GM19452 (cell line): ENCODE measurements around the gene IER5L.
"Not testable (repeated sequence)": the region's sequence is repeated elsewhere in the genome, so short reads cannot be mapped to it uniquely, and the experiment has no call there.

ENCODE experiments used
- ATAC-seq: cut with Tn5 transposase; IDR thresholded peaks from one replicate; pipeline ENCODE4 v1.9.1; 2021; ENCODE audit not compliant: unreplicated experiment

The IER5L gene

DNA sequence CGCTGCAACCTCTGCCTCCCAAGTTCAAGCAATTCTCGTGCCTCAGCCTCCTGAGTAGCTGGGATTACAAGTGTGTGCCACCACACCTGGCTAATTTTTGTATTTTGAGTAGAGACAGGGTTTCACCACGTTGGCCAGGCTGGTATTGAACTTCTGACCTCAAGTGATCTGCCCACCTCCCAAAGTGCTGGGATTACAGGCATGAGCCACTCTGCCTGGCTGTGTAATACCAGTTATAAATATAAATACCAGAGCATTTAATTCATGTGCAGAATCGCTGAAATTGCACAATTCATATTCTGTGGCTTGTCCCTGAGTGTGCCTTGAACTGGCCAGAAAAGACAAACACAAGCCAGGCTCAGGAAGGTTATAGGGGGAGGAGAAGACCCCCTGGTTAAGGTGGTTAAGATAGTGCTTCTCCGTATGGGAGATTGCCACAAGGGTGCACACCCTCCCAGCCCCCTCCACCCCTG, 14.8 kb downstream of the IER5L start:
- not testable (repeated sequence) for ATAC-seq

DNA sequence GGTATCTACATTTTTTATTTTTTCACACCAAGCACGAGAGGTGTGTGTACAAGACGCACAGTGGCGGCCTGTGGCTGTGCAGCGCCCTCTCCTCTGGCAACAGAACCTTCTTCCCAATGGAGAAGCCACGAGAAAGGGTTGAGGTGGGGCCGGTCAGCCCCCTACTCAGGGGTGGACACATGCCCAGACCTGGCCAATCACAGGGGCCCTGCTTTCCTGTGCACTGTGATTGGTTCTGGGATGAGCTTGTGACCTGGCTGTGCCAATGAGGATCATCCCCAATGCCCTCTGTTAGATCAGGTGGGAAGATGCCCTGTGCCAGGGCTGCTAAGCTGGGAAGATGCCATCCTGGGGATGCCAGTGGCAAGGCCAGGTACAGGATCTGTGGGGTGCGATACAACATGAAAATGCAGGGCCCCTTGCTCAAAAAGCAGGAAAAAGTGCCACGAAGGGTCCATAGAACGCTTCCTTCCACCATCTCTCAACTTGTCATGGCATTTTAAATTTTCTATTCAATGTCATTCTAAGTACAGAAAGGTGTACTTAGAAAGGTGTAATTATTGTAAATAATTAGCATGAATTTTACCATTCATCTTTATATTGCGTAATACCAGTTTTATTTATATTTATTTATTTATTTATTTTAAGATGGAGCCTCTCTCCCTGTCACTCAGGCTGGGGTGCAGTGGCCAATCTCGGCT, 15.4 kb downstream of the IER5L start:
- ATAC-seq: no peak

DNA sequence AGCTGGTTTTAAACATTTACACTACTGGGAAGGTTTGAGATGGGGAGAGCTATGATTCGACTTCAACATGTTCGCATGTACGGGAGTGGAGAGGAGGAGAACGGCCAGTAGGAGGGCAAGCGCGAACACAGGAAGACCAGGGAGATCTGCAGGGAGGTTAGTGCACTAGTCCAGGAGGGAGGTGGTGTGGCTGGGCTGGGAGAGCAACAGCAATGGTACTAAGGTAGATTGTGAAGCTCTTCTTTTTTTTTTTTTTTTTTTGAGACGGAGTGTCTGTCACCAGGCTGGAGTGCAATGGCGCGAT, 16.6 kb downstream of the IER5L start:
- ATAC-seq: no peak

DNA sequence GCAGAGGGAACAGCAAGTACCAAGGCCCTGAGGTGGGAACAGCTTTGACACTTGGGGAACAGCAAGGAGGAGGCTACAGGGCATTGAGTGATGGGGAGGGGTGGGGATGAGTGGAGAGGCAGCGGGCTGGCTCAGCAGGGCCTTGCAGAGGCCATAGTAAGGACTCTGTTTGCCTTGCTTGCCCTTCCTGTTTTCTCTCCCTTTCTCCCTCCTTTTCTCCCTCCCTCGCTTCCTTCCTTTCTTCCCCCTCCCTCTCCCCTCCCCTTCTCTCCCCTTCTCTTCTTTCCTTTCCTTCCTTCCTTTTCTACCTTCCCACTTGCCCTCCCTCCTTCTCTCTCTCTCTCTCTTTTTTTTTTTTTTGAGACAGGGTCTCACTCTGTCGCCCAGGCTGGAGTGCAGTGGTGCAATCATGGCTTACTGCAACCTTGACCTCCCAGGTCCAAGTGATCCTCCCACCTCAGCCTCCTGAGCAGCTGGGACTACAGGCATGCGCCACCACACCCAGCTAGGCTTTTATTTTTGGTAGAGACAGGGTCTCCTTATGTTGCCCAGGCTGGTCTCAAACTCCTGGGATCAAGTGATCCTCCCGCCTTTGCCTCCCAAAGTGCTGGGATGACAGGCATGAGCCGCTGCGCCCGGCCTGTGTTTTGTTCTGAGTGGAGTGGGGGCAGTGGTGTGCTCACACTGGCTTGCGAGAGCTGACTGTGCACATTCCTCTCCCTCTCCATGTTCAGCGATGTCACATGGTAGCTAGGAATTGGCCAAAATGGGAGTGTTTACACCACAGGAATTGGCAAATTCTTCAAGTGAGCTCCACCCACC, 17.1 kb downstream of the IER5L start:
- no peak for ATAC-seq

DNA sequence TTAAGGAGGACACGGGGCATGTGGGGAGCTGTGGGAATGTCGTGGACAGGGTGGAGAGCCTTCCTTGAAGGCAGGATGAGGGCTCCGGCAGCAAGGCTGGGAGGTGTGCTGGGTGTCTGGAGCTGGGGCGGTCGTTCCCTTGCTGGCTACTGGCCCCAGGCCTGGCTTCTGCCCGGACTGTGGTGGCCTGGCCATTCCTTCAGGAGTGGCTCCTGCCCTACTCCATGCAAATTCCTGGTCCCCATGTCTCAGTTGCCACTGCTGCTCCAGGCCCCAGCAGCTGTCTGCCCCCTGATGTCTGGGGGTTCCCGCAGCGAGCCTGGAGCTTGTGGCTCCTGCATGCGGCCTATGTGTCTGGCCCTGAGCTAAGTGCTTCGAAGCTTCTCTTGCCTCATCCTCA, 21.9 kb downstream of the IER5L start:
- no peak for ATAC-seq

DNA sequence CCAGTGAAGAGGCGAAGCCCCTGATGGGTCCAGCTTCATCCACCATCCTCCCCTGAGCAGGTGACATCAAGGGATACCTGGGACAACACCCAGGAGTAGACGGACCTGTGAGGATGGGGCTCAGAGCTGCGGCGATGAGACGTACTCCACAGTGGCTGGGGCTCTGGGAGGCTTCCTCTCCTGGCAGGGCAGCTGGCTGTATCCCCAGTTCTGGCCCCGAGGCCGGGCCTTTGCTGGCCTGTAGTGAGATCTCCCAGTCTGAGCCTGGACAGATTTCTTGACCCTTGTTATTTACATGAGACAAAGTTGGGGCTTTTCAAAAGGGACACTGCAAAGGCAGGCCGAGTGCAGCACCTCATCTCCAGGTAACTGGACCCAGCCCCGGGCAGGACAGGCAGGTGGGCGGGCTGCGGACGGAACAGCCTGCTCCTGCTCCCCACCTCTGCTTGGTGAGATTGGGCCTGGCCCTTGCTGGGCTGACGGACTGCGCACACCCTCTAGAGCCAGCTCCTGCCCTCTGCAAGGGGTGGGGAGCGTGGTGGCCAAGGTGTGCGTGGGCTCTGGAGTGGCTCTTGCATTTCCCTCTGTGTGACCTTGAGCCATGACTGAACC, 23.1 kb downstream of the IER5L start:
- ATAC-seq: no peak

DNA sequence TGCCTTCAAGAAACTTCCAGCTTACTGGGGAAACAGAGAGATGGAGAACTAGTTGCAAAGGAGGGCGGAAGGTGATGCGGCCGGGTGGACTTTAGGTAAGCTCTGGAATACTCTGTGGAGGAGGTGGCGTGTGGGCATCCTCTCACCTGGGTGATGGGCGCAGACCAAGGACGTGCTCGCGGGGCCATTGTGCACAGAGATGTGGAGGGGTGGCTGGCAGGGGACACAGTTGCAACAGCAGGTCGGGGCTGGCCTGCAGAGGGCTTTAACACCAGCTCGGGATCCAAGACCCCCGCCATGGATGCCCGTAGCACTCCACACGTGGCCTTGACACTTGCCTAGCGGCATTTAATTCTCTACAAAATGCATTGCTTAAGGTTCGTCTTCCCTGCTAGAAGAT, 26.6 kb downstream of the IER5L start:
- no peak for ATAC-seq

DNA sequence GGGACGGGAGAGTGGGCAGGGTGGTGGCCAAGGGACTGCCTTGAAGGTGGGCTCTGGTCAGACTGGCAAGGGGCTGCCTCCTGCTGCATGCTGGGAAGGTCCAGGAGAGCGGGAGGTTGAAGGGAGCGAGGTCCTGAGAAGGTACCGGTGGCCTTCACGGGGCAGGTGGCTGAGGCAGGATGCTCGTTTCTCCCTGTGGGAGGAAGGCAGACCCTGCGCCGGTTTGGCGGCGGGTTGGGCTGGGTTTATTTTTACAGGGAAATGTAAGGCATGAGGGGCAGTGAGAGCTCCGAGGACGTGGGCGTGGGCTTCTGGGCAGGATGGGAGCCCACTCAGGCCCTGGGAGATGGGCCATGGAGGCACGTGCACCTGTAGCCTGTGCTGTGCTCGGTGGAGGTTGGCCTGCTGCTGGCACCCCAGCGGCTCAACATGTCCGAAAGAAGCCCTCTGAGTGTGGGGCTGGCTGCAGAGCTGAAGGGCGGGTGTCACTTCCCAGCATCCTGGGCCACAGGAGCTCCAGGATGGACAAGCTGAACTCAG, 27.3 kb downstream of the IER5L start:
- ATAC-seq: no peak

DNA sequence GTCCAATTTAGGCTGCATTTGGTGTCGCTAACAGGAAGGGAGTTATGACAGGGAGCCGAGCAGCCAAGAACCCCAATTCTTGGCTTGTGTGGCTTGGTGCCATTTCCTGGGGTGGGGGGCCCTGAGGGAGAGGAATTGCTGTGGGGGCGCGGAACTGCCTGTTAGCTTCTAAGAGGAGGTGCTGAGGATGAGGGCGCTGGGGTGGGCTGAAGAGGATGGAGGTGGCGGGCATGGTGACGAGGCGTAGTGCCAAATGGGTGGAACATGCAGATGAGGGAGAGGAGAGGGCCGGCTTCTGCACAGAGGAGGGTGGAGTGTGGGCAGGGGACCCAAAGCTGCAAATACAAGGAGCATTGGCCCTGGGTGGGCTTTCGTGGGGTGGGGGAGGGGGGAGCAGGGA, 27.9 kb downstream of the IER5L start:
- ATAC-seq: no peak

DNA sequence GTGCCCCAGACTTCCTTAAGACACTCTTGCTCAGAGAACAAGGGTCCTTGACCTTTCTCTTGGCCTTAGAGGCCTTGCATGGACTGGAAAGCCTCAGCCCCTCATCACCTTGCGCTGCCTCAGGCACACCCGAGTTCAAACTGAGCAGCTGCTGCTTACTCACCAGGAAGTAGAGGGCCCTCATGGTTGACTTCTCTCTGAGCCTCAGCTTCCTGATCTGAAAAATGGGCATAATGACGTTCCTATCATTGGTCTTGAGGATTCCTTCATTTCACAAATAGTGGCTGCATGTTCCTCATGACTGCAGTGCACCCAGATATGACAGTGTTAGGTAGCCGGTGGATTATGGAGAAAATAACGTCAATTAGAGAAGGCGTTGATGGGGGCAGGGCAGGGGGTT, 28.6 kb downstream of the IER5L start:
- no peak for ATAC-seq

DNA sequence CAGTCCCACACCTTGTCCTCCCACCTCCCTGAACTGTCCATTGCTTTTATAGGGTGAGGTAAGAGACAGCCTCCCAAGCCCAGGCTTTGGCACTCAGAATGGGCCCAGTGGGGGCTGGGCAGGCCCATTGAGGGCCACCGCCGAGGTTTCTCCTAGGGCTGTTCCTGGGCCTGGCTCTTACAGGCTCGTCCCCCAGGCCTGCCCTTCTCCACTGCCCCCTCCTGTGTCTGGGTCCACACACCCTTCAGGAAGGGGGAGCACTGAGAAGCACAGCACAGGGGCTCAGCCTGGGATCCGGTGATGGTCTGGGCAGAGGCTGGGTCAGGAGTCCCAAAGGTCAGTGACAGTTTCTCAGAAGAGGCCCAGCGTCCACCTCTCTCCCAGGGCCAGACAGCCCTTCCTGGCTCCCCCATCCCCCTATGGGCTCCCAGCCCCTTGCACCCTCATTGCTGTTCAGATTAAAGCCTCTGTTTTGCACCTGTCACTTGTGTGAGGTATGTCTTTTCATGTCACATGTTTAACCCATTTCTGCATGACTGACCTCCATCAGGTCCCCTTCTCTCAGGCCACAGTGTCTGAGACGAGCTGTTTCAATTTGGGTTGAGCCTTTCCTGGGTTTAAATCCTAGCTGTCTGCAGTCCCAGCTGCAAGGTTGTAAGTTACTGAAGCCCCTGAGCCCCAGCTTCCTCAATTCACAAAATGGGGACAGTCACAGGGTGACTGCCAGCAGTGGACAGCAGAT, 29.4 kb downstream of the IER5L start:
- no peak for ATAC-seq

DNA sequence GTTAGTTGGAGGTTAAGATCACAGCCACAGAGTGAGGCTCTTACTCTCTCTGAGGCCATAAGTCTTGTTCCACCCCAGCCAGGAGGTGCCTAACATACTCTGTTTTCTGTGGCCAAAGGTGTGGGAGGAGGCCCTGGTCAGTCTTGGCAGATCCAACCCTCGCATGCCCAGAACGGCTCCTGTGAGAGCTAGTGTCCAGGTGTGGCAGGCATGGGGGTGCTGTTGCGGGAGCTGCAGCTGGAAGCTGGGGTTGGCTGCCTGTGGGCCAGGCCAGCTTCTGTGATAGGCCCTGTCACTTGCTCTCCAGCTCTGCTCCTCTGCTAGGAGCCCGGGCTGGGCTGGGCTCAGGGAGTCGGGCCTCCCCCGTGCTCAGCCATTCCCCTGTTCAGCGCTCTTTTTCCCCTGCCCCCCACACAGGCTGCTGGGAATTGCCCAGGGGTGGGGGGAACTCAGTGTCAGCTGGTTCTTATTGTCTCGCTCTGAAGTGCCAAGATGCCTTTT, 31.6 kb downstream of the IER5L start:
- ATAC-seq: no peak

DNA sequence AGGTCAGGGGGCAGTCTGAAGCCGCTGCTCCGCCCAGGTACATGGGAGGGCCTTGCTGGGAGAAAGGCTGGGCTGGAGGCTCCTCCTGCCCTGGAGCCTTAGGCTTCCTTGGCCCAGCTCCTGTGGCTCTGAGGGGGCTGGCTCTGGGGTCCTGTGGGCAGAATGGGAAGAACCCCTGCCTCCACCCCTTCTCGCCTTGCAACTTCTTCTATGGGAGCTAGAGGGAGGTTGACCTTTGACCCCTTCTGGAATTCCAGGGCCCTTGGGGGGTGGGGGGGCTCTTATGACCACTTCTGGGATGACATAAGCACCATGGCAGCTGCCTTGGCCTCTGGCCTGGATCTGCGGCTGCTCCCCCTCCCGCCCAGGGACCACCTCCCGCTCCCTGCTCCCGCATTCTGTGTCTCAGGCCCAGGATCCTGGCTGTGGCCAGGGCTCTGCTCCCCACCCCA, 32.2 kb downstream of the IER5L start:
- ATAC-seq: no peak

DNA sequence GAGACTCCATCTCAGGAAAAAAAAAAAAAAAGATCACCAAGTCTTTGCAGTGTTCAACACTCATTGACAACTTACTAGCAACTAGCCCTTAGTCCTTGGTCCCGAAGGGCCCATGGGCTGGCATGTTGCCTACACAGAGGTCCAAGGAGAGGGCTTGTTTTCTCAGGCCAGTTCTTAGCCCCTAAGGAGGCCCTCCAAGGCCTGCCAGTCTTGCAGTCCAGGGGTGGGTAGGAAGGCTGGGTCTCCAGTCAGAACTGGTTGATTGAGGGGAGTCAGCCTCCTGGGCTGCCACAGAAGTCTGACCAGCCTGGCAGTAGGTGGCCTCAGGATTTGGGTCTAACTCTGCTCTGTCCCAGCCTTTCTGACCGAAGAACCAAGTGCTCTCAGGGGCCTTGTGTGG, 32.7 kb downstream of the IER5L start:
- ATAC-seq: no peak

DNA sequence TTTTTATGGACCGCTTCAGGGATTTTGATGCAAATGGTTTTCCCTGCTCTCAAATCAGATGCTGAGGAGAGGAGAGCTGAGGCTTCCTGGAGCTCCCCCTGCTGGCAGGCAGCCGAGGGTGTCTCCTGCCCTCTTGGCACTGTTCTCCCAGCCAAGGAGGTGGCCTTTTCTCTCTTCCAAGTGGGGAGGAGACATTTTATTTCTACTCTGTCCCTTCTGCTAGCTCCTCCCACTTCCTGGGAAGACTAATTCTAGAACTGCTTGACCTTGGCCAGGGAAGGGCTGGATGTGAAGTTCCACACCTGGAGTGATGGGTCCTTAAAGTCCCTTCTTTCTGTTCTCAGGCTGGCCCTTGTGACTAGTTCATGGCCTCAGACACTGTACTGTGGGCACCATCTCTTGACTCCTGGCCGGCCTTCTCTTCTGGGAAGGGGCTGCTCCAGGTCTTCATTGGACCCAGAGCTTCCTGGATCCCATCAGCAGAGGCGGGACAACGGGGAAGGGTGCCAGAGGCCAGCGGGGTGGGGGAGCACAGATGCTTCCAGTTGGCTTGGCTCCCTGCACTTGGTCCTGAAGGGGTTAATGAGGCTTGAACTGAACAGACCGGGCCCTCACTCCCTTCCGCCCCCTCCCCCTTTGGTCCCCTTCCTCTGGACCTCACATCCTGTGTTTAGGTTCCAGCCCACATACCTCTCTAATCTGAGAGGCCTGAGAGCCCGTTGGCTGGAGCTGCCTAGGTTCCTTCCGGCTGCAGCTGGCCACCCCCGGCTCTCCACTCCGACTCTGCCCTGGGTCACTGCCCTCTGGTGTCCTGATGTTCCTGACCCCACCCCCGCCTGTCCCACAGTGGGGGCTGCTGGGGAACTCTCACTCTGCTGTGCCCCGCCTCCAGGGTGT, 34.8 kb downstream of the IER5L start:
- ATAC-seq: no peak

DNA sequence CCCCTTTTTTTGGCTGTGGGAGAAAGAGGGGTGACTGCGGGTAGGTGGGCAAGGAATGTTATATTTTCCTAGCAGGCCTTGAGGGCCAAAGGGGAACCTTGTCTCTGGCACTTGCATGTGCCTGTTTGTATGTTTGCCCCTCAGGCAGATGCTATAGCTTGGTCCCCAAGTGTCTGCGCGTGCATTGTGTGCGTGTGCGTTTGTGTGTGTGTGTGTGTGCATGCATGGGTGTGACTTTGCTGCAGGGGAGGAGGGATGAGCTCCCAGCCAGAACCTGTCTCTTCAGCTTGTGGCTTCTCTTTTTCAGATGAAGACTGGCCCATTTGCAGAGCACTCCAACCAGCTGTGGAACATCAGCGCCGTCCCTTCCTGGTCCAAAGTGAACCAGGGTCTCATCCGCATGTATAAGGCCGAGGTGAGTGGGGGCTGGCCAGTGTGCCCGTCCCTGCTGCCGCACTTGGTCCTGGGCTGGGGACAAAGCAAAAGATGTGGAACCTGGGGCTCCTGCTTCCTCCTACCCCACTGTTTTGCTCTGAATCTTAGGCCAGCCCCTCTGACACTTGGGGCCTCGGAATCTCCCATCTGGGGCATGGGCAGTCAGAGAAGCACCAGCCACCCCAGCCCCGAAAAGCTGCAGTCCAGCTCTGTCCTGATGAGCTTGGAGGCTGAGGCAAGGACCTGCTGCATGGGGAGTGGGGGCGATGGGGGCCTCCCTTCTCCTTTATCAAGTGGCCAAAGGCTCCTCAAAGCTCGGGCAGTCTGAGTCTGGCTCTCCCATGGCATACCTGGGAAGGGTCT, 35.7 kb downstream of the IER5L start:
- no peak for ATAC-seq

DNA sequence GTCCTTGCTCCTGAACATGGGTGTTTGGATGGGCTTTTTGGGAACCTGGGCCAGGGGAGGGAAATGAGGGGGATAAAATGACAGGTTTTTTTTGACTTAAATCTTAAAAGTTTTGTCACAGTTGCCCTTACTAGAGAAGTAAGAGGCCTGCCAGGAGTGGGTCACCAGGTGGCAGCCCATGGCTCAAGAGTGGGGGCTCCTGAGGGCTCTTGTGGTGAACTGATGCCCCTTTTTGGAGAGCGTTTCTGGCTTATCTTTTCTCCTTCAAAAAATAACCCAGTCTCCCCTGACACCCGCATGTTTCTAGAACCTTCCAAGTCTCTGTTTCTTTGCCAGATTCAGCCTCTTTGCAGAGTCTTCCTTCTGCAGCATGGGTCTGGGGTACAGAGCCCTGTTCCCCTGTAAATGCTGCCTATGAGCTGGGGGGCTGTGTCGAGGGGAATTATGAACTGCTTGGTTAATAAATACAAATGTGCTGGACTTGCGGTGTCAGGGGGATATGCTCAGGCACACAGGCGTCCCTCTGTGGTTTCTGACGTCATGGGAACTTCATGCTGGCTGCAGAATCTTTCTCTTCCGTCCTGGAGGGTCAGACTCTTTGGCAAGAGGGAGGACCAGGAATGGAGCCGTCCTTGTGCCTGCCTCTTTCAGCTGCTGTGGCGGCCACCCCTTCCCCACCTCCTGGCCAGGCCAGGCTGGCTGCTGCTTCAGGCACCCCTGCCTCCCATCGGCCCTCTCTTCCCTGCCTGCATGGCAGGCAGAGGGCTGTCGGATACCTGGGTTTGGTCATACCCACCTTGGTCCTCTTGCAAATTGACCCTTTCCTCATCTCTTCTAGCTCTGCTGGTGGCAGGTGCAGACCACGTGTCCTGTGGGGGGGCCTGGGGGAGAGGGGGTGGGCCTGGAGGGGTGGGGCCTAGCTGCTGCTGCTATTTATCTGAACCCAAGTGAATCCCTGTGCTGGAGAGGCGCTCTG, 36.7 kb downstream of the IER5L start:
- ATAC-seq: no peak
